HepG2 (cell line): Measurements from ENCODE around the gene TLE1. TPM values are rescaled to one million over a fixed set of nuclear protein-coding genes. Genes with fewer than 3 reads are reported as not detected.

ENCODE experiments used
- ARID5B ChIP-seq: IDR thresholded peaks from 2 replicates; pipeline ENCODE4 v1.4.0; 2020; ENCODE audit warnings: mild to moderate bottlenecking, missing genetic modification reagents
- KAT7 ChIP-seq: IDR thresholded peaks from 2 replicates; pipeline ENCODE4 v1.6.1; 2018; ENCODE audit warnings: borderline replicate concordance, missing compliant biosample characterization
- KDM6A ChIP-seq: IDR thresholded peaks from 2 replicates; pipeline ENCODE4 v1.6.1; 2016; ENCODE audit warnings: low read depth
- NCOA2 ChIP-seq: sonication (generic); formaldehyde crosslinking; IDR thresholded peaks from 2 replicates; pipeline ENCODE4 v1.8.0; 2022; ENCODE audit warnings: inconsistent platforms
- THYN1 ChIP-seq: sonication (generic); formaldehyde crosslinking; IDR thresholded peaks from 2 replicates; pipeline ENCODE4 v1.8.1; 2023; ENCODE audit warnings: low read depth, mild to moderate bottlenecking, moderate library complexity, missing genetic modification reagents, borderline replicate concordance
- ZNF281 ChIP-seq: sonication (generic); formaldehyde crosslinking; IDR thresholded peaks from 2 replicates; pipeline ENCODE4 v1.4.0; 2020; ENCODE audit warnings: missing genetic modification reagents, borderline replicate concordance
- polyA plus RNA-seq, 8 experiments: library from polyadenylated mRNA; depleted of rRNA in 3 of 8; stranded (reverse) in 7 of 8; unstranded in 1 of 8; fragments of >200 nt; fragmentation: Illumina TruSeq in 4 of 8; extraction: Trizol in 4 of 8; gene quantifications; 2 replicates each; pipeline versions ENCODE4 v1.2.1 to v1.2.3, GENCODE V29; 2011 to 2016; ENCODE audit warnings: low read depth in 4 of 8, missing spikeins in 1 of 8, mixed read lengths in 1 of 8; ENCODE audit not compliant: insufficient read depth in 1 of 8
- total RNA-seq, 5 experiments: library from RNA; depleted of rRNA; stranded (reverse); fragments of >200 nt; fragmentation: Illumina TruSeq; extraction: Trizol; gene quantifications; 2 replicates each; pipeline ENCODE4 v1.2.3, GENCODE V29; 2016; ENCODE audit warnings: low read depth in 1 of 5

Gene TLE1
- total and polyA plus RNA-seq, 2 of the 13 experiments (the other 11 are each of a cell fraction or from before 2014, with no cell fraction given), result 35.9 to 109 TPM

GRCh38 chr9:81562231-81563019, 126.9 kb downstream of the TLE1 start (continued):
- TF ChIP-seq ARID5B (CRISPR knock-in tag) (peak; percentile 35; the same call in 1 of the 2 replicates), NCOA2 (CRISPR knock-in tag) (0 out of 2 replicates have a peak, but pooled peaks have one; percentile 14), ZNF281 (CRISPR knock-in tag) (no peak), KDM6A (no peak), THYN1 (CRISPR knock-in tag) (no peak), KAT7 (no peak)
- TF ChIP-seq, all 625 proteins: peak for 11
